LHCN-M2 (cell line): ENCODE results near the gene BID. TPM values are rescaled to one million over a fixed set of nuclear protein-coding genes. Genes with fewer than 3 reads are reported as not detected.
A peak's percentile ranks its signal among the peaks of the same experiment; 100 is the strongest.

Experiments used
- DNase-seq: peaks from one replicate; pipeline ENCODE4 v3.0.0-alpha.2; 2012; ENCODE audit warnings: low read depth
- polyA plus RNA-seq: library from polyadenylated mRNA; unstranded; fragments of >200 nt; gene quantifications from one replicate; pipeline ENCODE4 v1.2.1, GENCODE V29; 2012; ENCODE audit warnings: missing spikeins
- total RNA-seq: library from RNA; depleted of rRNA; stranded (reverse); fragments of >200 nt; gene quantifications from 2 replicates; pipeline ENCODE4 v1.2.3, GENCODE V29; 2014; rRNA removed

The BID gene
- total RNA-seq = 26.7 and 32.3 TPM in 2 replicates
- polyA plus RNA-seq = 30.2 TPM

GRCh38 chr22:17774206-17774925 is at the start of gene BID:
BID (minus strand) TSS chr22:17774469; CDS start chr22:17750116, 24,353 bp downstream.
- DNase-seq = no peak

GRCh38 chr22:17823964-17824363 is 49.7 kb upstream of the BID start:
- no peak for DNase-seq

GRCh38 chr22:17823226-17823625 is 49.0 kb upstream of the BID start:
- DNase-seq = no peak

GRCh38 chr22:17822087-17822486 is 47.8 kb upstream of the BID start:
- DNase-seq = no peak

- DNase-seq = no peak
These were observed 46.7 kb upstream of the BID start for GRCh38 chr22:17820879-17821439.

GRCh38 chr22:17818649-17819048 is 44.4 kb upstream of the BID start:
- no peak for DNase-seq

- DNase-seq = no peak
These were observed 43.9 kb upstream of the BID start for GRCh38 chr22:17818180-17818579.

- no peak for DNase-seq
These were observed 43.3 kb upstream of the BID start for GRCh38 chr22:17817511-17818065.

- no peak for DNase-seq
These were observed 42.8 kb upstream of the BID start for GRCh38 chr22:17817079-17817478.

GRCh38 chr22:17816649-17817048 is 42.4 kb upstream of the BID start:
- DNase-seq = no peak

GRCh38 chr22:17815703-17816254 is 41.5 kb upstream of the BID start:
- no peak for DNase-seq

GRCh38 chr22:17814830-17815229 is 40.6 kb upstream of the BID start:
- no peak for DNase-seq

- no peak for DNase-seq
These were observed 39.8 kb upstream of the BID start for GRCh38 chr22:17814084-17814483.

GRCh38 chr22:17811119-17811518 is 36.9 kb upstream of the BID start:
- DNase-seq = no peak

GRCh38 chr22:17810570-17811116 is 36.4 kb upstream of the BID start:
- no peak for DNase-seq

- DNase-seq = no peak
These were observed 34.6 kb upstream of the BID start for GRCh38 chr22:17808693-17809403.

- peak; percentile 56 for DNase-seq
These were observed 33.5 kb upstream of the BID start for GRCh38 chr22:17807578-17808410.

- DNase-seq = no peak
These were observed 32.8 kb upstream of the BID start for GRCh38 chr22:17807086-17807485.

GRCh38 chr22:17806437-17806836 is 32.2 kb upstream of the BID start:
- no peak for DNase-seq

- no peak for DNase-seq
These were observed 30.2 kb upstream of the BID start for GRCh38 chr22:17804331-17805080.
